SK-N-SH (cell line): ENCODE measurements around the gene RNF167. TPM values are rescaled to one million over a fixed set of nuclear protein-coding genes. Genes with fewer than 3 reads are reported as not detected.
A peak's percentile ranks its signal among the peaks of the same experiment; 100 is the strongest.

Source experiments
- CTCF ChIA-PET: fragments of 300-600, 350-600 bp; formaldehyde crosslinking; extraction: SDS; loops from one replicate; lab custom pipeline; 2021; lab: Yijun Ruan, JAX
- POLR2A ChIA-PET: fragments of 350-600 bp; sonication (Branson Sonifier 250); formaldehyde crosslinking; extraction: SDS; loops from one replicate; lab custom pipeline; 2020; ENCODE audit warnings: antibody characterized with exemption, inconsistent platforms; lab: Yijun Ruan, JAX
- DNase-seq: peaks from one replicate; pipeline ENCODE4 v3.0.0; 2012
- H2AFZ ChIP-seq: fragments of 200-600 bp; sonication (generic); 2 replicates; pipeline ENCODE4 v1.8.1; 2016; ENCODE audit warnings: antibody characterized with exemption, mild to moderate bottlenecking, low read depth
- H3F3A ChIP-seq: fragments of 200-600 bp; sonication (generic); replicated peaks from 2 replicates; pipeline ENCODE3; 2016; ENCODE audit warnings: antibody characterized with exemption, mild to moderate bottlenecking; ENCODE audit not compliant: insufficient read depth
- H3K27ac ChIP-seq, 2 experiments: fragments of 200-500 bp in 1 of 2; fragments of 200-600 bp in 1 of 2; sonication (Bioruptor generic) in 1 of 2; sonication (generic), shearing (Covaris generic) in 1 of 2; 2 replicates each; pipeline versions ENCODE4 v1.5.1 to v1.6.1; 2014 to 2016; ENCODE audit warnings: low read depth in 2 of 2, inconsistent platforms in 1 of 2, low read length in 1 of 2, mild to moderate bottlenecking in 1 of 2, mixed read lengths in 1 of 2
- H3K27me3 ChIP-seq: fragments of 200-600 bp; sonication (generic), shearing (Covaris generic); 2 replicates; pipeline ENCODE4 v1.6.1; 2016; ENCODE audit warnings: mixed run types; ENCODE audit not compliant: insufficient read depth
- H3K36me3 ChIP-seq, 2 experiments: fragments of 200-500 bp in 1 of 2; fragments of 200-600 bp in 1 of 2; sonication (Bioruptor generic) in 1 of 2; sonication (generic) in 1 of 2; replicated peaks in 1 of 2; 2 replicates each; pipeline versions ENCODE3 to v1.5.1; 2014 to 2016; ENCODE audit warnings: low read length in 1 of 2, mild to moderate bottlenecking in 1 of 2; ENCODE audit not compliant: insufficient read depth in 2 of 2, control insufficient read depth in 1 of 2
- H3K4me1 ChIP-seq, 2 experiments: fragments of 200-500 bp in 1 of 2; fragments of 200-600 bp in 1 of 2; sonication (Bioruptor generic) in 1 of 2; sonication (generic), shearing (Covaris generic) in 1 of 2; 2 replicates each; pipeline versions ENCODE4 v1.5.1 to v1.6.1; 2014 to 2016; ENCODE audit warnings: low read depth in 1 of 2, low read length in 1 of 2, mixed run types in 1 of 2; ENCODE audit not compliant: insufficient read depth in 2 of 2, control insufficient read depth in 1 of 2
- H3K4me2 ChIP-seq: fragments of 200-600 bp; sonication (generic), shearing (Covaris generic); 2 replicates; pipeline ENCODE4 v1.6.1; 2017; ENCODE audit warnings: mixed run types
- H3K4me3 ChIP-seq, 2 experiments: fragments of 200-500 bp in 1 of 2; fragments of 200-600 bp in 1 of 2; sonication (Bioruptor generic) in 1 of 2; sonication (generic), shearing (Covaris generic) in 1 of 2; 2 replicates each; pipeline versions ENCODE4 v1.5.1 to v1.8.1; 2014 to 2016; ENCODE audit warnings: low read depth in 2 of 2, inconsistent platforms in 1 of 2, low read length in 1 of 2, mild to moderate bottlenecking in 1 of 2, mixed read lengths in 1 of 2, moderate library complexity in 1 of 2
- H3K79me2 ChIP-seq: fragments of 200-600 bp; sonication (generic); 2 replicates; pipeline ENCODE4 v1.8.1; 2017; ENCODE audit warnings: mild to moderate bottlenecking; ENCODE audit not compliant: insufficient read depth
- H3K9ac ChIP-seq: fragments of 200-600 bp; sonication (generic); 2 replicates; pipeline ENCODE4 v1.6.1; 2017; ENCODE audit warnings: mixed run types
- H3K9me2 ChIP-seq: fragments of 200-600 bp; sonication (generic); 2 replicates; pipeline ENCODE4 v1.6.1; 2017; ENCODE audit warnings: mixed run types
- H3K9me3 ChIP-seq: fragments of 200-600 bp; sonication (generic); 2 replicates; pipeline ENCODE4 v1.6.1; 2017; ENCODE audit warnings: mixed run types, mild to moderate bottlenecking, moderate library complexity
- H4K20me1 ChIP-seq: fragments of 200-600 bp; sonication (generic); 2 replicates; pipeline ENCODE4 v1.6.1; 2017; ENCODE audit warnings: mild to moderate bottlenecking, mixed run types; ENCODE audit not compliant: insufficient read depth
- NFIC ChIP-seq: IDR thresholded peaks from 2 replicates; pipeline ENCODE4 v1.4.0; 2012; ENCODE audit warnings: borderline replicate concordance
- NRF1 ChIP-seq: IDR thresholded peaks from 2 replicates; pipeline ENCODE4 v1.6.1; 2012; ENCODE audit warnings: low read depth, mild to moderate bottlenecking, low read length
- SIN3A ChIP-seq: IDR thresholded peaks from 2 replicates; pipeline ENCODE4 v1.6.1; 2012; ENCODE audit warnings: low read depth, mild to moderate bottlenecking, low read length, moderate library complexity, borderline replicate concordance
- SMC3 ChIP-seq: IDR thresholded peaks from 2 replicates; pipeline ENCODE4 v1.6.1; 2012; ENCODE audit warnings: low read depth, low read length, improper control_type of control experiment
- TCF12 ChIP-seq: IDR thresholded peaks from 2 replicates; pipeline ENCODE4 v1.4.0; 2012
- WGBS: methylation state at CpG from one replicate; pipeline ENCODE4 v1.1.6; 2017; ENCODE audit warnings: low lambda C conversion rate; 5-methylcytosine and 5-hydroxymethylcytosine counted together
- polyA plus RNA-seq, 3 experiments: library from polyadenylated mRNA; depleted of rRNA; stranded (reverse); fragments of >200 nt; gene quantifications; 2 replicates each; pipeline ENCODE4 v1.2.3, GENCODE V29; 2012
- TF ChIP-seq, protein P1 (sequence below): IDR thresholded peaks from 2 replicates; pipeline ENCODE4 v1.4.0; 2012; ENCODE audit warnings: low read depth, borderline replicate concordance
- TF ChIP-seq, protein P2 (sequence below): IDR thresholded peaks from 2 replicates; pipeline ENCODE4 v1.4.0; 2012; ENCODE audit warnings: low read depth, borderline replicate concordance
- TF ChIP-seq, protein P3 (sequence below): IDR thresholded peaks from 2 replicates; pipeline ENCODE4 v1.4.0; 2012; ENCODE audit warnings: low read depth

RNF167 gene
- polyA plus RNA-seq, 1 of the 3 experiments (the other 2 are of a cell fraction), result 115 TPM

DNA sequence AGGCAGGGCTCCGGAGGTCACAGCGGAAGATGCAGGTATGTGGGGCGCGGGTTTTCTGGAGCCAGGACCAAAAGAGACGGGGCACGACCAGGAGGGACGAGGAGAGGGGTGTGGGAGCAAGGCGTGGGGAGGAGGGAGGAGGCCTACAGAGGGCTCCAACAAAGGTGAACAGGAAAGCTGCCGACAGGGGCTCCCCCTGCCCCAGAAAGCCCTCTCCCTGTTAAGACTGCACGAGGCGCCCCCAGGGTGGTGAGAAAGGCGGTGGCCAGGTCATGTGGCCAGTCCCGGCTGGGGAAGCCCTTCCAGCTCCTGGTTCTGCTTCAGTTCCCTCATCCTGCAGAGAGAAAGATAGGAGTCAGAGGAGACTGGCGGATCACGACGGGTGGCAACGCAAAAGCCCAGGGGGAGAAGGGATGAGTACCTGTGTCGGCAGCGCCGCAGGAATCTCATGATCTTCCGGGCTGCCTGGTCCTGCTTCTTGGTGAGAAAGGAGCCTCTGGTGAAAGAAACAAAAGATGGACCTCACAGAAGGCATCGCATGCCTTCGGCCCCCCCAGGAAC lies 28.5 kb downstream of the RNF167 start:
- Histone ChIP-seq H3K4me2 (peak overlapping the region; percentile 97), H3F3A (peaks cover 23% of the 10 kb centered on the region), H3K9me3 (no peaks in the 10 kb centered on the region), H3K4me1 (peaks cover 16 to 24% of the 10 kb centered on the region in 2 experiments; a peak in 3 of 4 replicates), H3K36me3 (peaks cover 11 to 18% of the 10 kb centered on the region in 2 experiments), H3K9me2 (no peaks in the 10 kb centered on the region), H4K20me1 (no peaks in the 10 kb centered on the region), H3K79me2 (peaks cover 48% of the 10 kb centered on the region), H3K4me3 (peak overlapping the region; percentile 59 to 72), H3K27me3 (no peaks in the 10 kb centered on the region), H2AFZ (no peak overlapping the region), H3K9ac (peak overlapping the region; percentile 77), H3K27ac (peak overlapping the region; percentile 93 to 96)
- DNase-seq, result peak; percentile 62
- CTCF ChIA-PET, result interaction anchor here (0.8 to 6.6 kb wide), 9 partner anchors 11 to 94 kb away, joined by 3 to 52 read pairs (median 4); partner anchors contain the start of genes CAMTA2, CHRNE, ENO3 and SLC25A11
- no peak for TF ChIP-seq SMC3
- TF ChIP-seq, protein P1, sequence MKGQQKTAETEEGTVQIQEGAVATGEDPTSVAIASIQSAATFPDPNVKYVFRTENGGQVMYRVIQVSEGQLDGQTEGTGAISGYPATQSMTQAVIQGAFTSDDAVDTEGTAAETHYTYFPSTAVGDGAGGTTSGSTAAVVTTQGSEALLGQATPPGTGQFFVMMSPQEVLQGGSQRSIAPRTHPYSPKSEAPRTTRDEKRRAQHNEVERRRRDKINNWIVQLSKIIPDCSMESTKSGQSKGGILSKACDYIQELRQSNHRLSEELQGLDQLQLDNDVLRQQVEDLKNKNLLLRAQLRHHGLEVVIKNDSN, result 0 out of 2 replicates have a peak, but pooled peaks have one; percentile 32
- no peak for TF ChIP-seq NFIC
- TF ChIP-seq, protein P2, sequence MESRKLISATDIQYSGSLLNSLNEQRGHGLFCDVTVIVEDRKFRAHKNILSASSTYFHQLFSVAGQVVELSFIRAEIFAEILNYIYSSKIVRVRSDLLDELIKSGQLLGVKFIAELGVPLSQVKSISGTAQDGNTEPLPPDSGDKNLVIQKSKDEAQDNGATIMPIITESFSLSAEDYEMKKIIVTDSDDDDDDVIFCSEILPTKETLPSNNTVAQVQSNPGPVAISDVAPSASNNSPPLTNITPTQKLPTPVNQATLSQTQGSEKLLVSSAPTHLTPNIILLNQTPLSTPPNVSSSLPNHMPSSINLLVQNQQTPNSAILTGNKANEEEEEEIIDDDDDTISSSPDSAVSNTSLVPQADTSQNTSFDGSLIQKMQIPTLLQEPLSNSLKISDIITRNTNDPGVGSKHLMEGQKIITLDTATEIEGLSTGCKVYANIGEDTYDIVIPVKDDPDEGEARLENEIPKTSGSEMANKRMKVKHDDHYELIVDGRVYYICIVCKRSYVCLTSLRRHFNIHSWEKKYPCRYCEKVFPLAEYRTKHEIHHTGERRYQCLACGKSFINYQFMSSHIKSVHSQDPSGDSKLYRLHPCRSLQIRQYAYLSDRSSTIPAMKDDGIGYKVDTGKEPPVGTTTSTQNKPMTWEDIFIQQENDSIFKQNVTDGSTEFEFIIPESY, result no peak
- 0 out of 2 replicates have a peak, but pooled peaks have one; percentile 10 for TF ChIP-seq SIN3A
- 31% methylated on average over 23 of the region's 23 CpGs for WGBS
- POLR2A ChIA-PET, result interaction anchor here (1.5 to 4.2 kb wide), 4 partner anchors 16 to 29 kb away, joined by 3 to 56 read pairs (median 34); partner anchors contain the start of genes ENO3, INCA1, KIF1C and PFN1

DNA sequence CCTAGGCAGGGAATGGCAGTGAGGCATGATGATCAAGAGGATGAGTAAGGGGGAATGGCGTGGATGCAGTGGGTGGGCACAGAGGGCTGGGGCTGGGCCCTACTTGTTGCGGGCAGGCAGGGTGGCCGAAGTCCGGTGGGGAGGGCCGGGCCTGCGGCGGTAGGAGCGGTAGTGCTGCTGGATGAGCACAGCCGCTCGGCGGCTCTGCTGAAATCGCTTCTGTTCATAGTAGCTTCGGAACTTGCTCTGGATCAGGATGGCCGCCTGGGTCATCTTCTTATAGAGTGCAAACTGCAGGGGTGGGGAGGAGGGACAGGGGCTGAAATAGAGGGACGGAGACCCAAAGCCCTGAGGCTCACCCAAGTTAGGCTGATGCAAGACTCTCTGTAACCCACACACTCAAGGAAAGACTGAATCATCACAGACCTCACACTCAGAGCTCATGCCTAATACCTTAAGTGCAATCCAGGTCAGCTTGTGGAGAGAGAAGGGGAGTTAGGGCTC lies 29.0 kb downstream of the RNF167 start:
- ChIA-PET CTCF (interaction anchor here (0.8 to 6.6 kb wide), 8 partner anchors 11 to 66 kb away, joined by 3 to 52 read pairs (median 4); partner anchors contain the start of genes CAMTA2, CHRNE, ENO3 and SLC25A11), POLR2A (interaction anchor here (0.6 to 4.2 kb wide), 5 partner anchors 16 to 60 kb away, joined by 3 to 56 read pairs (median 32); partner anchors contain the start of genes ENO3, INCA1, KIF1C and PFN1)
- no peaks in the 10 kb centered on the region for H4K20me1 ChIP-seq
- TF ChIP-seq NRF1 (no peak), TCF12 (no peak)
- TF ChIP-seq, protein P3, sequence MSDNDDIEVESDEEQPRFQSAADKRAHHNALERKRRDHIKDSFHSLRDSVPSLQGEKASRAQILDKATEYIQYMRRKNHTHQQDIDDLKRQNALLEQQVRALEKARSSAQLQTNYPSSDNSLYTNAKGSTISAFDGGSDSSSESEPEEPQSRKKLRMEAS, result peak; percentile 49; the same call in 1 of the 2 replicates
- peak overlapping the region; percentile 97 for H3K4me2 ChIP-seq
- H3K4me3 ChIP-seq, result peak overlapping the region; percentile 59 to 72
- no peaks in the 10 kb centered on the region for H3K9me2 ChIP-seq
- peaks cover 45% of the 10 kb centered on the region for H3K79me2 ChIP-seq
- 33% methylated on average over 9 of the region's 15 CpGs for WGBS
- H3K4me1 ChIP-seq, result peaks cover 16 to 24% of the 10 kb centered on the region in 2 experiments; a peak in 3 of 4 replicates
- no peaks in the 10 kb centered on the region for H3K9me3 ChIP-seq
- peak overlapping the region; percentile 93 to 96 for H3K27ac ChIP-seq
- H2AFZ ChIP-seq, result no peak overlapping the region
- H3K36me3 ChIP-seq, result peaks cover 17 to 18% of the 10 kb centered on the region in 2 experiments
- H3K27me3 ChIP-seq, result no peaks in the 10 kb centered on the region
- peaks cover 21% of the 10 kb centered on the region for H3F3A ChIP-seq
- H3K9ac ChIP-seq, result peak overlapping the region; percentile 77
- peak; percentile 48 for DNase-seq
